H9 (cell line): ENCODE results near the gene VCAN. TPM values are rescaled to one million over a fixed set of nuclear protein-coding genes. Genes with fewer than 3 reads are reported as not detected.
"Not testable (repeated sequence)": the region's sequence is repeated elsewhere in the genome, so short reads cannot be mapped to it uniquely, and the experiment has no call there.

ENCODE experiments used
- DNase-seq: peaks from one replicate; pipeline ENCODE4 v3.0.0-alpha.2; 2017
- H2AFZ ChIP-seq: one replicate; pipeline ENCODE4 v1.6.1; 2013; ENCODE audit warnings: mild to moderate bottlenecking, low read length, control low read depth, moderate library complexity
- H2AK5ac ChIP-seq: 2 replicates; pipeline ENCODE4 v1.6.1; 2013; ENCODE audit warnings: low read length, control low read depth, mixed read lengths; ENCODE audit not compliant: insufficient read length
- H2BK120ac ChIP-seq: one replicate; pipeline ENCODE4 v1.6.1; 2013; ENCODE audit warnings: low read depth, mild to moderate bottlenecking, low read length, control low read depth, inconsistent platforms; ENCODE audit not compliant: poor library complexity, severe bottlenecking
- H2BK12ac ChIP-seq: 2 replicates; pipeline ENCODE4 v1.6.1; 2013; ENCODE audit warnings: low read length, control low read depth, mixed read lengths, low read depth; ENCODE audit not compliant: insufficient read length
- H2BK15ac ChIP-seq: 2 replicates; pipeline ENCODE4 v1.6.1; 2013; ENCODE audit warnings: low read depth, low read length, control low read depth
- H2BK20ac ChIP-seq: one replicate; pipeline ENCODE4 v1.6.1; 2013; ENCODE audit warnings: low read depth, mild to moderate bottlenecking, low read length, control low read depth, inconsistent platforms; ENCODE audit not compliant: poor library complexity, severe bottlenecking
- H2BK5ac ChIP-seq: 2 replicates; pipeline ENCODE4 v1.6.1; 2013; ENCODE audit warnings: low read length, control low read depth, mixed read lengths; ENCODE audit not compliant: insufficient read length
- H3K14ac ChIP-seq: 2 replicates; pipeline ENCODE4 v1.6.1; 2013; ENCODE audit warnings: low read length, control low read depth; ENCODE audit not compliant: insufficient read depth
- H3K18ac ChIP-seq: 2 replicates; pipeline ENCODE4 v1.6.1; 2013; ENCODE audit warnings: low read depth, mild to moderate bottlenecking, mixed read lengths, low read length, control low read depth; ENCODE audit not compliant: insufficient read length
- H3K23ac ChIP-seq: 2 replicates; pipeline ENCODE4 v1.6.1; 2013; ENCODE audit warnings: low read length, control low read depth, mixed read lengths, low read depth; ENCODE audit not compliant: insufficient read length
- H3K23me2 ChIP-seq: 2 replicates; pipeline ENCODE4 v1.6.1; 2013; ENCODE audit warnings: low read depth, mild to moderate bottlenecking, mixed read lengths, low read length, control low read depth; ENCODE audit not compliant: insufficient read length, poor library complexity, severe bottlenecking
- H3K27ac ChIP-seq: 2 replicates; pipeline ENCODE4 v1.5.1; 2013; ENCODE audit warnings: low read length, control low read depth, mixed read lengths, low read depth; ENCODE audit not compliant: insufficient read length
- H3K27me3 ChIP-seq: 2 replicates; pipeline ENCODE4 v1.6.1; 2013; ENCODE audit warnings: low read length, control low read depth, inconsistent platforms; ENCODE audit not compliant: insufficient read depth
- H3K4ac ChIP-seq: 2 replicates; pipeline ENCODE4 v1.6.1; 2013; ENCODE audit warnings: low read depth, mild to moderate bottlenecking, control low read depth, inconsistent platforms, low read length, moderate library complexity
- H3K4me1 ChIP-seq: 2 replicates; pipeline ENCODE4 v1.6.1; 2013; ENCODE audit warnings: low read length, control low read depth, inconsistent platforms; ENCODE audit not compliant: insufficient read depth
- H3K4me2 ChIP-seq: 2 replicates; pipeline ENCODE4 v1.6.1; 2013; ENCODE audit warnings: low read length, control low read depth, mixed read lengths; ENCODE audit not compliant: insufficient read length, insufficient read depth
- H3K56ac ChIP-seq: 2 replicates; pipeline ENCODE4 v1.6.1; 2013; ENCODE audit warnings: low read depth, mild to moderate bottlenecking, mixed read lengths, low read length, control low read depth; ENCODE audit not compliant: insufficient read length
- H3K79me1 ChIP-seq: 2 replicates; pipeline ENCODE4 v1.6.1; 2013; ENCODE audit warnings: low read depth, mild to moderate bottlenecking, moderate library complexity, low read length, control low read depth, inconsistent platforms; ENCODE audit not compliant: insufficient read depth, poor library complexity, severe bottlenecking
- H3K79me2 ChIP-seq: 2 replicates; pipeline ENCODE4 v1.6.1; 2013; ENCODE audit warnings: low read length, control low read depth, inconsistent platforms; ENCODE audit not compliant: insufficient read depth
- H3K9ac ChIP-seq: 2 replicates; pipeline ENCODE4 v1.6.1; 2013; ENCODE audit warnings: low read length, control low read depth, mixed read lengths; ENCODE audit not compliant: insufficient read length; ENCODE audit errors: extremely low read depth
- H3K9me3 ChIP-seq: one replicate; pipeline ENCODE4 v1.6.1; 2013; ENCODE audit warnings: low read depth, low read length, inconsistent platforms; ENCODE audit not compliant: control insufficient read depth
- H3T11ph ChIP-seq: one replicate; pipeline ENCODE4 v1.6.1; 2013; ENCODE audit warnings: mild to moderate bottlenecking, low read length, control low read depth, inconsistent platforms
- H4K20me1 ChIP-seq: one replicate; pipeline ENCODE4 v1.6.1; 2013; ENCODE audit not compliant: control insufficient read depth, insufficient read length, insufficient read depth
- H4K5ac ChIP-seq: 2 replicates; pipeline ENCODE4 v1.6.1; 2013; ENCODE audit warnings: low read depth, mild to moderate bottlenecking, mixed read lengths, low read length, control low read depth; ENCODE audit not compliant: insufficient read length
- H4K8ac ChIP-seq: replicated peaks from 2 replicates; pipeline ENCODE4 v1.6.1; 2013; ENCODE audit warnings: low read length, control low read depth, mixed read lengths, low read depth; ENCODE audit not compliant: insufficient read length
- H4K91ac ChIP-seq: 2 replicates; pipeline ENCODE4 v1.6.1; 2013; ENCODE audit warnings: low read depth, mild to moderate bottlenecking, moderate library complexity, mixed read lengths, low read length, control low read depth; ENCODE audit not compliant: insufficient read length
- H3K27ac Mint-ChIP-seq, 3 experiments: 2 replicates in 2 of 3; 3 replicates in 1 of 3; pipeline ENCODE4 v1.8.0; 2020 to 2021; ENCODE audit warnings: mixed read lengths in 3 of 3, mild to moderate bottlenecking in 1 of 3, moderate library complexity in 1 of 3
- H3K27me3 Mint-ChIP-seq: 2 replicates; pipeline ENCODE4 v1.8.0; 2021; ENCODE audit warnings: low read depth, mild to moderate bottlenecking, moderate library complexity, mixed read lengths
- H3K36me3 Mint-ChIP-seq, 3 experiments: 2 replicates in 2 of 3; 3 replicates in 1 of 3; pipeline ENCODE4 v1.8.0; 2020 to 2021; ENCODE audit warnings: low read depth in 3 of 3, mixed read lengths in 3 of 3; ENCODE audit not compliant: insufficient read depth in 1 of 3
- H3K4me1 Mint-ChIP-seq, 2 experiments: 2 replicates each; pipeline ENCODE4 v1.8.0; 2020; ENCODE audit warnings: mixed read lengths in 2 of 2
- H3K4me3 Mint-ChIP-seq, 2 experiments: 2 replicates in 1 of 2; 3 replicates in 1 of 2; pipeline ENCODE4 v1.8.0; 2020 to 2021; ENCODE audit warnings: mild to moderate bottlenecking in 2 of 2, mixed read lengths in 2 of 2, moderate library complexity in 1 of 2
- H3K9me3 Mint-ChIP-seq, 2 experiments: 2 replicates in 1 of 2; 3 replicates in 1 of 2; pipeline ENCODE4 v1.8.0; 2020; ENCODE audit warnings: mild to moderate bottlenecking in 2 of 2, mixed read lengths in 2 of 2, moderate library complexity in 1 of 2
- CTCF ChIP-seq: fragments of 200-600 bp; sonication (generic); conservative IDR thresholded peaks from 3 replicates; pipeline ENCODE4 v1.8.0; 2021; ENCODE audit warnings: antibody characterized with exemption, mild to moderate bottlenecking
- WGBS: extraction: QIAGEN DNeasy Blood & Tissue Kit; methylation state at CpG from one replicate; pipeline ENCODE4 v1.1.7; 2013; ENCODE audit warnings: missing lambda C conversion rate, low lambda C conversion rate, mixed read lengths; ENCODE audit not compliant: insufficient read length; ENCODE audit errors: extremely low coverage; 5-methylcytosine and 5-hydroxymethylcytosine counted together
- total RNA-seq: library from RNA; stranded (reverse); gene quantifications from 2 replicates; pipeline ENCODE4 v1.2.1, GENCODE V29; 2021

The VCAN gene
- total RNA-seq, 1 experiment from 2014 or later = 278 TPM

- Histone ChIP-seq H3T11ph (no peak overlapping the region), H3K79me1 (no peaks in the 10 kb centered on the region), H3K56ac (no peak overlapping the region), H2BK120ac (no peak overlapping the region), H3K14ac (no peak overlapping the region), H3K23me2 (no peaks in the 10 kb centered on the region), H2BK5ac (no peak overlapping the region), H4K8ac (no peak overlapping the region), H2AK5ac (no peak overlapping the region), H3K27ac (no peak overlapping the region), H3K4me1 (no peaks in the 10 kb centered on the region), H2BK12ac (no peak overlapping the region), H3K9me3 (no peaks in the 10 kb centered on the region), H3K4me2 (no peak overlapping the region), H3K23ac (no peak overlapping the region), H4K20me1 (no peaks in the 10 kb centered on the region), H3K79me2 (no peaks in the 10 kb centered on the region), H3K9ac (no peak overlapping the region), H3K4ac (no peak overlapping the region), H2AFZ (no peak overlapping the region), H3K18ac (no peak overlapping the region), H4K5ac (no peak overlapping the region), H4K91ac (no peak overlapping the region), H3K27me3 (no peaks in the 10 kb centered on the region), H2BK15ac (no peak overlapping the region), H2BK20ac (no peak overlapping the region)
- no CpG with 5 or more reads among the region's 6 CpGs for WGBS
- peaks cover 2 to 3% of the 10 kb centered on the region in 2 experiments for H3K4me1 Mint-ChIP-seq
- peaks cover 5 to 15% (median 8%) of the 10 kb centered on the region in 3 experiments for H3K36me3 Mint-ChIP-seq
- H3K4me3 Mint-ChIP-seq = no peak overlapping the region
- no peaks in the 10 kb centered on the region for H3K27me3 Mint-ChIP-seq
- no peak for TF ChIP-seq CTCF
- no peak for DNase-seq
- no peak overlapping the region for H3K27ac Mint-ChIP-seq
- peaks cover 11 to 18% of the 10 kb centered on the region in 2 experiments; a peak in 4 of 5 replicates for H3K9me3 Mint-ChIP-seq
Observed at GRCh38 chr5:83436276-83436675, 35.3 kb upstream of the VCAN start.

GRCh38 chr5:83437697-83438096 lies 33.8 kb upstream of the VCAN start:
- H4K5ac ChIP-seq, H3K27ac ChIP-seq, H3K23ac ChIP-seq, H4K20me1 ChIP-seq, H3K4ac ChIP-seq, H3K27me3 Mint-ChIP-seq, H2AK5ac ChIP-seq, H3K79me1 ChIP-seq, H3K18ac ChIP-seq, H3K4me1 ChIP-seq, H3K23me2 ChIP-seq, H3K27ac Mint-ChIP-seq, H3K56ac ChIP-seq, H3K4me1 Mint-ChIP-seq, H2BK20ac ChIP-seq, H2BK12ac ChIP-seq, H4K91ac ChIP-seq, H3K4me2 ChIP-seq, H3K27me3 ChIP-seq, H2AFZ ChIP-seq, H3K9me3 ChIP-seq, H2BK5ac ChIP-seq, H2BK15ac ChIP-seq, H3K4me3 Mint-ChIP-seq, H4K8ac ChIP-seq, H2BK120ac ChIP-seq, DNase-seq, H3K14ac ChIP-seq, H3T11ph ChIP-seq, H3K9ac ChIP-seq, H3K79me2 ChIP-seq: not testable (repeated sequence)
- Mint-ChIP-seq H3K36me3 (peaks cover 5 to 15% (median 11%) of the 10 kb centered on the region in 3 experiments), H3K9me3 (peaks cover 11 to 18% of the 10 kb centered on the region in 2 experiments; a peak in 4 of 5 replicates)
- WGBS = no CpG with 5 or more reads among the region's 17 CpGs
